Suppressor macrophage treated with lipopolysaccharide for 1 hour (primary cell): ENCODE data around the gene STXBP1.
A peak's percentile ranks its signal among the peaks of the same experiment; 100 is the strongest.
"Not testable (repeated sequence)": the region's sequence is repeated elsewhere in the genome, so short reads cannot be mapped to it uniquely, and the experiment has no call there.

Source experiments
- DNase-seq, 3 donors: peaks; one replicate each; pipeline ENCODE4 v3.0.0-alpha.2; 2020 to 2022

The STXBP1 gene

GRCh38 chr9:127621339-127621970, 9.4 kb downstream of the STXBP1 start:
- DNase-seq, result not testable (repeated sequence)

- peak in 1 of 3 donors; percentile 13 for DNase-seq
These were observed 14.8 kb downstream of the STXBP1 start for GRCh38 chr9:127626752-127627493.

- peak in 1 of 3 donors; percentile 7 for DNase-seq
These were observed 15.4 kb downstream of the STXBP1 start for GRCh38 chr9:127627494-127627855.

GRCh38 chr9:127628758-127629467, 16.8 kb downstream of the STXBP1 start:
- no peak for DNase-seq

- DNase-seq, result peak; percentile 15 to 29 (median 22)
These were observed 17.5 kb downstream of the STXBP1 start for GRCh38 chr9:127629468-127630081.

GRCh38 chr9:127633216-127633862, 21.3 kb downstream of the STXBP1 start:
- DNase-seq, result no peak

GRCh38 chr9:127634021-127634420, 21.9 kb downstream of the STXBP1 start:
- DNase-seq, result peak in 1 of 3 donors; percentile 10

GRCh38 chr9:127634698-127635097, 22.6 kb downstream of the STXBP1 start:
- no peak for DNase-seq

- DNase-seq, result no peak
These were observed 23.2 kb downstream of the STXBP1 start for GRCh38 chr9:127635201-127635735.

GRCh38 chr9:127637322-127637847, 25.3 kb downstream of the STXBP1 start:
- DNase-seq, result peak in 1 of 3 donors; percentile 28

- DNase-seq, result no peak
These were observed 28.9 kb downstream of the STXBP1 start for GRCh38 chr9:127640908-127641545.

- no peak for DNase-seq
These were observed 30.1 kb downstream of the STXBP1 start for GRCh38 chr9:127642082-127642740.

- DNase-seq, result peak in 2 of 3 donors; percentile 10 to 12
These were observed 32.2 kb downstream of the STXBP1 start for GRCh38 chr9:127644146-127644827.

- no peak for DNase-seq
These were observed 32.9 kb downstream of the STXBP1 start for GRCh38 chr9:127644943-127645342.

- DNase-seq, result no peak
These were observed 35.4 kb downstream of the STXBP1 start for GRCh38 chr9:127647451-127647850.

GRCh38 chr9:127650518-127650917, 38.4 kb downstream of the STXBP1 start:
- peak in 1 of 3 donors; percentile 6 for DNase-seq

- DNase-seq, result no peak
These were observed 39.9 kb downstream of the STXBP1 start for GRCh38 chr9:127651697-127652610.

GRCh38 chr9:127652733-127653132, 40.7 kb downstream of the STXBP1 start:
- DNase-seq, result no peak

- DNase-seq, result peak in 1 of 3 donors; percentile 7
These were observed 42.5 kb downstream of the STXBP1 start for GRCh38 chr9:127654619-127655018.
